Measurements from ENCODE around the gene KIAA1549.

DNA sequence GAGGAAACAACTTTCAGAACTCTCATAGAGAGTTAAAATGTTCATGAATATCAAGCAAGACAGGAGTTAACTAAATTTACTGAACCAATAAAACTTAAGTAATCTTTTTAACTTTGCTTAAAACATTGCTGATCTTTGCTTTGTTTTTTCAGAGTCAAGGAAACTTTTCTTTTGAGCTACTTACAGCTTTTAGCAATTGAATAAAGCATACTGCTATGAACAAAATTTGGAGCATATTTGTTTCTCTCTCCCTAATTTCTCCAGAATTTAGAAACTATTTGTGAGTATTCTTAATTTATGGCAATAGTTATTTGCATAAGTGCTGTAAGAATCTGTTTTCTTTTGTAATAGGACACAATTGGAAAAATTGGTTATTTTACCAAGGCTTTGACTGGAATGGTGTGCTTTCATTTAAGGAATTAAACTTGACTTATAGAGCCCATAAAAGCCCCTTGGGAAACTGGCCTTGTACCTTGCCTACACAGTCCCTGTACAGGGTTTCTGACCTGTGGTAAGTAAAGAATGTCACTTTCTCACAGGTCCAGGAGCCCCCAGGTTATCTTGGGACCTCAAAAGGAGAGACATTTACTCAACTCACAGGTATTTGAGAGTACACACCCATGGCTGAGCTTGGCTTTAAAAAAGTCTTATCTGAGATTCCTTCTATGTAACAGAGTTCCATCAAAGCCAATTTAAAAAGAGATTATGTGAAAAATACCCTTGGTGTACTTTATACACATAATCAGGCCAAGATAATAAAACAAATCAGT, 23.3 kb upstream of the KIAA1549 start:
- TF ChIP-seq TBP (optimal IDR thresholded peaks at IDR 0.05; ENCODE audit: low read depth, low read length) = no peak
- TF ChIP-seq, protein P1, sequence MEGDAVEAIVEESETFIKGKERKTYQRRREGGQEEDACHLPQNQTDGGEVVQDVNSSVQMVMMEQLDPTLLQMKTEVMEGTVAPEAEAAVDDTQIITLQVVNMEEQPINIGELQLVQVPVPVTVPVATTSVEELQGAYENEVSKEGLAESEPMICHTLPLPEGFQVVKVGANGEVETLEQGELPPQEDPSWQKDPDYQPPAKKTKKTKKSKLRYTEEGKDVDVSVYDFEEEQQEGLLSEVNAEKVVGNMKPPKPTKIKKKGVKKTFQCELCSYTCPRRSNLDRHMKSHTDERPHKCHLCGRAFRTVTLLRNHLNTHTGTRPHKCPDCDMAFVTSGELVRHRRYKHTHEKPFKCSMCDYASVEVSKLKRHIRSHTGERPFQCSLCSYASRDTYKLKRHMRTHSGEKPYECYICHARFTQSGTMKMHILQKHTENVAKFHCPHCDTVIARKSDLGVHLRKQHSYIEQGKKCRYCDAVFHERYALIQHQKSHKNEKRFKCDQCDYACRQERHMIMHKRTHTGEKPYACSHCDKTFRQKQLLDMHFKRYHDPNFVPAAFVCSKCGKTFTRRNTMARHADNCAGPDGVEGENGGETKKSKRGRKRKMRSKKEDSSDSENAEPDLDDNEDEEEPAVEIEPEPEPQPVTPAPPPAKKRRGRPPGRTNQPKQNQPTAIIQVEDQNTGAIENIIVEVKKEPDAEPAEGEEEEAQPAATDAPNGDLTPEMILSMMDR (IDR thresholded peaks at IDR 0.05 in 2 of 3, conservative IDR thresholded peaks at IDR 0.05 in 1 of 3; ENCODE audit: insufficient read depth in 2 of 3, low read depth in 1 of 3, low read length in 3 of 3) = no peak
